Parathyroid adenoma (tissue), 2 donors: Measurements from ENCODE around the gene NECAB3.

Experiments
- H2AFZ ChIP-seq: fragments of 300-600 bp; sonication (generic); one replicate; pipeline ENCODE4 v1.7.0; 2017; ENCODE audit warnings: antibody characterized with exemption, mild to moderate bottlenecking
- H3K27ac ChIP-seq: fragments of 300-600 bp; sonication (generic); one replicate; pipeline ENCODE4 v1.7.0; 2017
- H3K27me3 ChIP-seq: fragments of 300-600 bp; sonication (generic); one replicate; pipeline ENCODE4 v1.7.0; 2017; ENCODE audit warnings: low read length; ENCODE audit not compliant: control insufficient read depth, insufficient read depth
- H3K36me3 ChIP-seq: fragments of 300-600 bp; sonication (generic); one replicate; pipeline ENCODE4 v1.7.0; 2017; ENCODE audit warnings: low read length; ENCODE audit not compliant: control insufficient read depth, insufficient read depth
- H3K4me1 ChIP-seq: fragments of 300-600 bp; sonication (generic); one replicate; pipeline ENCODE4 v1.7.0; 2017; ENCODE audit warnings: control low read depth
- H3K4me2 ChIP-seq: fragments of 300-600 bp; sonication (generic); one replicate; pipeline ENCODE4 v1.7.0; 2017; ENCODE audit warnings: low read length
- H3K4me3 ChIP-seq: fragments of 300-600 bp; sonication (generic); one replicate; pipeline ENCODE4 v1.7.0; 2017; ENCODE audit warnings: low read depth, low read length
- H3K79me2 ChIP-seq: fragments of 300-600 bp; sonication (generic); one replicate; pipeline ENCODE4 v1.7.0; 2017; ENCODE audit warnings: control low read depth
- H3K9ac ChIP-seq: fragments of 300-600 bp; sonication (generic); one replicate; pipeline ENCODE4 v1.7.0; 2017; ENCODE audit warnings: mild to moderate bottlenecking
- H3K9me3 ChIP-seq: fragments of 300-600 bp; sonication (generic); one replicate; pipeline ENCODE4 v1.7.0; 2017; ENCODE audit warnings: low read length; ENCODE audit not compliant: control insufficient read depth
- CTCF ChIP-seq: fragments of 300-600 bp; sonication (generic); IDR thresholded peaks from one replicate; pipeline ENCODE4 v1.7.0; 2017; ENCODE audit warnings: antibody characterized with exemption, mild to moderate bottlenecking
- donor health status: primary hyperparathyroidism.

The NECAB3 gene

DNA sequence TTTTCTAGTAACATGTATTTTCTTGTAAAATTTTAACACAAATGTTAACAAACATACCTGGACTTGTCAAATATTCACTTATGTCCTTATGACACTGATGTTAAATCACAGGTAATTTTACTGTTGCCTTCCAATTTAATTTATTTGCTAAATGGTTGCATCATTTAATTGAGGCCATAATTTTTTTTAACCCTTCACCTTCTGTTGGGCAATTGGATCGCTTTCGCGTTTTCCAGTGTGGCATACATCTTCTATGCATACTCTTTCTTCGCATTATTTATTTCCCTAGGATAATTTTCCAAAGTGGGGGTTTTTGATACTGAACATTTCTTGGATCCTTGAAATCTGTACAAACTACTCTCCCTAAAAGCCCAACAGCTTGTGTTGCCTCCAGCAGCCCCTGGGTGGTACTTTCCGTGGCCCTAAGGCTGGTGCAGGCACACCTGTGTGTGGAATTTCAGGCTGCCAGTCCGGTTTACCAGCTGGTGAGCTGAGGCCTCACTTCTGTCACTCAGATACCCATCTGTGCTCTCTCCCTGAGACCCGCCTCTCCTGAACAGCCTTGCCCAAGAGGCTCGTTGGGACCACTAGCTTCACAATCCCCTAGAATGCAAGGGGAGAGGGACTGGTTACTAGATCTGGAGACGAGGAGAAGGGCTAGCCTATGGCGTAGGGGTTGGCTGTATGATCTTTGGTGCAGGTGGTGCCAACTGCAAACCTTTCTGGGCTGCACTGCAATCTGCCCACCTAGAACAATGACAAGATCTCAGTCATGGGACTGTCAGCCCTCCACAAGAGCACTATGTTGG, 23.3 kb downstream of the NECAB3 start:
- Histone ChIP-seq H3K4me1 (peaks cover 11% of the 10 kb centered on the region), H3K27me3 (no peaks in the 10 kb centered on the region), H3K4me3 (no peak overlapping the region), H3K36me3 (no peaks in the 10 kb centered on the region), H3K4me2 (no peak overlapping the region), H3K79me2 (no peaks in the 10 kb centered on the region), H3K9ac (no peak overlapping the region), H3K9me3 (no peaks in the 10 kb centered on the region), H2AFZ (no peak overlapping the region), H3K27ac (no peak overlapping the region)
- no peak for TF ChIP-seq CTCF

DNA sequence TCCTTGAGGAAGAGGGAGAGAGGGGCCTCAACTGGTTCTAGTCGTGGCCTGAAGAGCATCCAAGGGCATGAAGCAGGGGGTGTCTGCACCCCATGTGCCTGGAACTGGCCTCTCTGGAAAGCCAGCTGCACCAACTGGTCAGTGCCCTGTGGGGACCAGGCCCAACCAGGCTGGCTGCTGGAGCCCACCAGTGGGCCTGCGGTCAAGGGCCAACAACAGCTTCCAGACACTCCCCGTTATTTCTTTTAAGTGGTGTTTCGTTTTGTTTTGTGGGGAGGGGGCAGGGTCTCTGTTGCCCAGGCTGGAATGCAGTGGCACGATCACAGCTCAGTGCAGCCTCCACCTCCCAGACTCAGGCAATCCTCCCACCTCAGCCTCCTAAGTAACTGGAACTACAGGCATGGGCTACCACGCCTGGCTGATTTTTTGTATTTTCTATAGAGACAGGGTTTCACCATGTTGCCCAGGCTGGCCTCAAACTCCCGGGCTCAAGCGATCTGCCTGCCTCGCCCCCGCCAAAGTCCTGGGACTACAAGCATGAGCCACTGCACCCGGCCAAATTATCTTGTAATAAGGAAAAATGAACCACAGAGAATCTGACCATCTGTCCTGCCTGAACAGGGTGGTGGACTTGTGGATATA, 24.0 kb downstream of the NECAB3 start:
- Histone ChIP-seq H3K79me2 (no peaks in the 10 kb centered on the region), H3K9me3 (no peaks in the 10 kb centered on the region), H3K27ac (no peak overlapping the region), H3K9ac (no peak overlapping the region), H2AFZ (no peak overlapping the region), H3K4me3 (no peak overlapping the region), H3K4me1 (peaks cover 11% of the 10 kb centered on the region), H3K36me3 (no peaks in the 10 kb centered on the region), H3K27me3 (no peaks in the 10 kb centered on the region), H3K4me2 (no peak overlapping the region)
- no peak for TF ChIP-seq CTCF

DNA sequence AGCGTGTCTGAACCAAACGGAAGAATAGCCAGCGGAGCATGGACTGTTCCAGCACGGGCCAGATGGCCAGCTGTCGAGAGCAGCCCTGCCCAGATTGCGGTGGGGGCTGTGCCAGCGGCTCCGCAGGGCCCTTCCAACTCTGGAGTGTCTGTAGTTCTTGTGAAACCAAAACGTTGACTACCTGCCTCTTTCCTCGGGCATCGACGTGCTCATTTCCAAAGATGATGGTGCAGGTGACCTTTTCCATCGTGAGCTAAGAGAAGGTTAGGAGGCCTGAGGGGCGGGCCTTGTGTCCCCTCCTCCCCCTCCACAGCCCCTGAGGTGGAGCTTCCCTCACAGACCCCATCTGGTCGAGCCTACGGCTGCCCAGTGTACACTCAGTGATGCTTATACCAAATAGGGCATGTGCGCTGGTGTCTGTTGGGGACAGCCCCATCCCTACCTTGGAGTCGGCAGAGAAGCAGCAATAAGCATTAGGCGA, 25.0 kb downstream of the NECAB3 start:
- TF ChIP-seq CTCF: no peak
- Histone ChIP-seq H3K9ac (no peak overlapping the region), H3K36me3 (no peaks in the 10 kb centered on the region), H3K9me3 (no peaks in the 10 kb centered on the region), H3K27ac (no peak overlapping the region), H3K4me3 (no peak overlapping the region), H3K4me2 (no peak overlapping the region), H3K79me2 (no peaks in the 10 kb centered on the region), H3K4me1 (peaks cover 9% of the 10 kb centered on the region), H2AFZ (no peak overlapping the region), H3K27me3 (no peaks in the 10 kb centered on the region)

GRCh38 chr20:33648396-33649004, 25.7 kb downstream of the NECAB3 start:
- peaks cover 2% of the 10 kb centered on the region for H3K4me1 ChIP-seq
- no peak overlapping the region for H3K4me3 ChIP-seq
- no peak overlapping the region for H3K9ac ChIP-seq
- H3K9me3 ChIP-seq: no peaks in the 10 kb centered on the region
- no peak overlapping the region for H3K27ac ChIP-seq
- no peak overlapping the region for H2AFZ ChIP-seq
- TF ChIP-seq CTCF: no peak
- no peak overlapping the region for H3K4me2 ChIP-seq
- H3K27me3 ChIP-seq: no peaks in the 10 kb centered on the region
- H3K79me2 ChIP-seq: no peaks in the 10 kb centered on the region
- no peaks in the 10 kb centered on the region for H3K36me3 ChIP-seq
